Measurements from ENCODE around the gene GNG7.
"Not testable (repeated sequence)": the region's sequence is repeated elsewhere in the genome, so short reads cannot be mapped to it uniquely, and the experiment has no call there.

Gene GNG7

DNA sequence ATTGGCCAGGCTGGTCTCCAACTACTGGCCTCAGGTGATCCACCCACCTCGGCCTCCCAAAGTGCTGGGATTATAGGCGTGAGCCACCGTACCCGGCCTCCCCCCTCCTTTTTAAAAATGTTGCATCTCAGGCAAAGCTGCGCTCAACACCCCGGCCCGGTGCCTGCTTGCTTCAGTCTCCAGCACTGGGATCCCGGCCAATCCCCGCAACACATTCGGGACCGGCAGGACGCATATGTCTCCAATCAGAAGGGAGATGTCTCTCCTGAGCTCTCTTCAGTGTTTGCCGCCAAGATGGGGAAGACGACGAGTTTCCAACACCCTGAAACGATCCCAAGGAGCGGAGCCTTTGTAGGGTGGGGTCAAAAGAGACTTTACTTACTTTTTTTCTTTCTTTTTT lies 16.1 kb downstream of the GNG7 start:
- Histone ChIP-seq H3K9ac (ENCODE audit: low read length in 2 of 2) (no peak overlapping the region), H3K27ac (ENCODE audit: low read length) (no peak overlapping the region), H3K9me3 (ENCODE audit: control insufficient read depth in 2 of 2, low read length in 2 of 2) (no peaks in the 10 kb centered on the region), H3K27me3 (ENCODE audit: control insufficient read depth in 1 of 2, insufficient read depth in 2 of 2, low read length in 2 of 2) (no peaks in the 10 kb centered on the region), H3K4me1 (ENCODE audit: control insufficient read depth, insufficient read depth, low read length) (no peaks in the 10 kb centered on the region), H3K4me3 (ENCODE audit: low read length in 2 of 2) (no peak overlapping the region), H3K36me3 (ENCODE audit: control insufficient read depth in 2 of 2, insufficient read depth in 2 of 2, low read length in 2 of 2) (no peaks in the 10 kb centered on the region)

DNA sequence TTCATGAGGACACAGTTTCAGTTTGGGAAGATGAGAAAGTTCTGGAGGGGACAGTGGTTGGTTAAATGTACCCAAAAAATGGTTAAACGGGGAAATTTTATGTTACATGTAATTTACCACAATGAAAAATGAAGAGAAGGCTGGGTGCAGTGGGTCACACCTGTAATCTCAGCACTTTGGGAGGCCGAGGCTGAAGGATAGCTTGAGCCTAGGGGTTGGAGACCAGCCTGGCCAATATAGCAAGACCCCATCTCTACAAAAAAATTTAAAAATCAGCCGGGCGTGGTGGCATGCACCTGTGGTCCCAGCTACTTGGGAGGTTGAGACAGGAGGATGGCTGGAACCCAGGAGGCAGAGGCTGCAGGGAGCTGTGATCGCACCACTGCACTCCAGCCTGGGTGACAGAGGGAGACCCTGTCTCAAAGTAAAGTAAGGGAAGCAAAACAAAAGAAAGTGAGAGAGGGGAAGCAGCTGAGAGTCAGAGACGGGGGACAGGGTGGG lies 17.2 kb downstream of the GNG7 start:
- Histone ChIP-seq H3K9me3 (ENCODE audit: control insufficient read depth in 2 of 2, low read length in 2 of 2) (no peaks in the 10 kb centered on the region), H3K4me1 (ENCODE audit: control insufficient read depth, insufficient read depth, low read length) (no peaks in the 10 kb centered on the region), H3K4me3 (ENCODE audit: low read length in 2 of 2) (no peak overlapping the region), H3K9ac (ENCODE audit: low read length in 2 of 2) (no peak overlapping the region), H3K36me3 (ENCODE audit: control insufficient read depth in 2 of 2, insufficient read depth in 2 of 2, low read length in 2 of 2) (no peaks in the 10 kb centered on the region), H3K27ac (ENCODE audit: low read length) (no peak overlapping the region), H3K27me3 (ENCODE audit: control insufficient read depth in 1 of 2, insufficient read depth in 2 of 2, low read length in 2 of 2) (no peaks in the 10 kb centered on the region)

DNA sequence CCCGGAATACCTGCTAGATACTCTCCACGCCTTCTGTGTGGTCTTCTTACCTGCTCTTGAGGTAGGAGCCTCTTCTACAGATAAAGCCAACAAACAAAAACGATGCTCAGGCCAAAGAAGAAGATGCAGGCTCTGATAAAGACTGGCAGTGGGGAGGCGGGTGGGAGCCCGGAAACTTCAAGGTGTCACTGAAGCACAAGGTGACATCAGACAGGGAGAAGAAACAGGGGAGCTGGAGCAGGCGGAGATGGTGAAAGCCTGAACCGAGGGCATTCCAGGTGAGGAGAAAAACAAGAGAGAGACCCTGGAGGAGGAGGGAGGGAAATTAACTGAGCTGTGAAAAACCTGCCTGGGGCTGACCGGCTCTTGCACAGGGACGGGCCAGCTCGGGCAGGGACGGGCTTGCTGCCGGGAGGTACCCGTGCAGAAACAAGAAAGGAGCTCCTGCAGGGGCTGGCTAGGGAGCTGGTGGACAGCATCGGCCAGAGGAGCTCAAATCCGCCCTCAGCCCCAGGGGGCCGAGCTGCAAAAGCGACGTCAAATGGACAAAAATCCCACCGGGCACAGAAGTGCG lies 19.0 kb downstream of the GNG7 start:
- no peaks in the 10 kb centered on the region for H3K4me1 ChIP-seq (ENCODE audit: control insufficient read depth, insufficient read depth, low read length)
- no peak overlapping the region for H3K9ac ChIP-seq (ENCODE audit: low read length in 2 of 2)
- no peaks in the 10 kb centered on the region for H3K9me3 ChIP-seq (ENCODE audit: control insufficient read depth in 2 of 2, low read length in 2 of 2)
- H3K4me3 ChIP-seq (ENCODE audit: low read length in 2 of 2), result no peak overlapping the region
- no peaks in the 10 kb centered on the region for H3K27me3 ChIP-seq (ENCODE audit: control insufficient read depth in 1 of 2, insufficient read depth in 2 of 2, low read length in 2 of 2)
- H3K36me3 ChIP-seq (ENCODE audit: control insufficient read depth in 2 of 2, insufficient read depth in 2 of 2, low read length in 2 of 2), result no peaks in the 10 kb centered on the region
- no peak overlapping the region for H3K27ac ChIP-seq (ENCODE audit: low read length)

DNA sequence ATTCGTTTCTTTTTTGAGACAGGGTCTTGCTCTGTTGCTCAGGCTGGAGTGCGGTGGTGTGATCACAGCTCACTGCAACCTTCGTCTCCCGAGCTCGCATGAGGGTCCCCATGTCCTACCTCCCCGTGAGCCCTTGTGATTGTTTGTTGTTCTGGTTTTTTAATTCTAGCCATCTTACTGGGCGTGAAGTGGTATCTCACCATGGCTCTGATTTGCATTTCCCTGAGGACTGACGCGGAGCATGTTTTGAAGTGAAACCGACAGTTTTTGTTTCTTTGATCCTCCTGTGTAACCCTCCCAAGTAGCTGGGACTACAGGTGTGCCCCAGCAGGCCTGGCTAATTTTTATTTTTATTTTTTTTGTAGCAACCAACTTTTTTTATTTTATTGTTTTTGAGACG lies 21.7 kb downstream of the GNG7 start:
- H3K9ac ChIP-seq (ENCODE audit: low read length in 2 of 2), result no peak overlapping the region
- no peaks in the 10 kb centered on the region for H3K9me3 ChIP-seq (ENCODE audit: control insufficient read depth in 2 of 2, low read length in 2 of 2)
- H3K4me3 ChIP-seq (ENCODE audit: low read length in 2 of 2), result no peak overlapping the region

DNA sequence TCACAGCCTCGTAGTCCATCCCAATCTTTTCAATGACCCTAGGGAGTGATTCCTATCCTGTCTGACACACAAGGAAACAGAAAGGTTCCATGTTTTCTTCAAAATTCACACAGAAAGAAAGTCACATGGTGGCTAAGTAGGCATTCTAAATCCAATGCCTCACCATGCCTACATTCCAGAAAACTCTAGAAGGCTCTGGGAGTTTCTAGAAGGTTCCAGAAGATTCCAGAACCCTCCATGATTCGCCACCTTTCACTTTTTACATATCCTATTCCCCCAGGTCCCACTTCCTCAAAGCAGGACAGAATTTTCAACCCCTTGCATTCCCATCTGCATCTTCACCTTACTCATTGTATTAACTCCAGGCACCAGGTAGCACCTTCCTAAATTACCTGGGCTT lies 23.1 kb downstream of the GNG7 start:
- Histone ChIP-seq H3K9ac (ENCODE audit: low read length in 2 of 2) (no peak overlapping the region), H3K4me1 (ENCODE audit: control insufficient read depth, insufficient read depth, low read length) (peaks cover 6% of the 10 kb centered on the region), H3K27ac (ENCODE audit: low read length) (no peak overlapping the region), H3K4me3 (ENCODE audit: low read length in 2 of 2) (no peak overlapping the region), H3K36me3 (ENCODE audit: control insufficient read depth in 2 of 2, insufficient read depth in 2 of 2, low read length in 2 of 2) (no peaks in the 10 kb centered on the region), H3K9me3 (ENCODE audit: control insufficient read depth in 2 of 2, low read length in 2 of 2) (no peaks in the 10 kb centered on the region), H3K27me3 (ENCODE audit: control insufficient read depth in 1 of 2, insufficient read depth in 2 of 2, low read length in 2 of 2) (no peaks in the 10 kb centered on the region)

More for the DNA sequence above, 21.7 kb downstream of the GNG7 start:
- no peaks in the 10 kb centered on the region for H3K27me3 ChIP-seq (ENCODE audit: control insufficient read depth in 1 of 2, insufficient read depth in 2 of 2, low read length in 2 of 2)
- H3K27ac ChIP-seq (ENCODE audit: low read length), result no peak overlapping the region
- no peaks in the 10 kb centered on the region for H3K36me3 ChIP-seq (ENCODE audit: control insufficient read depth in 2 of 2, insufficient read depth in 2 of 2, low read length in 2 of 2)
- no peaks in the 10 kb centered on the region for H3K4me1 ChIP-seq (ENCODE audit: control insufficient read depth, insufficient read depth, low read length)

DNA sequence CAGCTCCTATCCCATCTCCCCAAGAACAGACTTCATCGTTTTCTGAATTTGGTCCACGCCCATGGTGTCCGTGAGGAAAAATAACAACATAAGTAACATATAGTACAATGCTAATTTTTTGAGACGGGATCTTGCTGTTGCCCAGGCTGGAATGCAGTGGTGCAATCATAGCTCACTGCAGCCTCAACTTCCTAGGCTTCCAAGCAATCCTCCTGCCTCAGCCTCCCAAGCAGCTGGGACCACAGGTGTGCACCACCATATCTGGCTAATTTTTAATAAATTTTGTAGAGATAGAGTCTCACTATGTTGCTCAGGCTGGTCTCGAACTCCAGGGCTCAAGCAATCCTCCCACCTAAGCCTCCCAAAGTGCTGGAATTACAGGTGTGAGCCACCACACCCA lies 23.5 kb downstream of the GNG7 start:
- H3K36me3 ChIP-seq (ENCODE audit: control insufficient read depth in 2 of 2, insufficient read depth in 2 of 2, low read length in 2 of 2); H3K9ac ChIP-seq (ENCODE audit: low read length in 2 of 2); H3K27me3 ChIP-seq (ENCODE audit: control insufficient read depth in 1 of 2, insufficient read depth in 2 of 2, low read length in 2 of 2); H3K4me3 ChIP-seq (ENCODE audit: low read length in 2 of 2); H3K4me1 ChIP-seq (ENCODE audit: control insufficient read depth, insufficient read depth, low read length); H3K27ac ChIP-seq (ENCODE audit: low read length); H3K9me3 ChIP-seq (ENCODE audit: control insufficient read depth in 2 of 2, low read length in 2 of 2): not testable (repeated sequence)

DNA sequence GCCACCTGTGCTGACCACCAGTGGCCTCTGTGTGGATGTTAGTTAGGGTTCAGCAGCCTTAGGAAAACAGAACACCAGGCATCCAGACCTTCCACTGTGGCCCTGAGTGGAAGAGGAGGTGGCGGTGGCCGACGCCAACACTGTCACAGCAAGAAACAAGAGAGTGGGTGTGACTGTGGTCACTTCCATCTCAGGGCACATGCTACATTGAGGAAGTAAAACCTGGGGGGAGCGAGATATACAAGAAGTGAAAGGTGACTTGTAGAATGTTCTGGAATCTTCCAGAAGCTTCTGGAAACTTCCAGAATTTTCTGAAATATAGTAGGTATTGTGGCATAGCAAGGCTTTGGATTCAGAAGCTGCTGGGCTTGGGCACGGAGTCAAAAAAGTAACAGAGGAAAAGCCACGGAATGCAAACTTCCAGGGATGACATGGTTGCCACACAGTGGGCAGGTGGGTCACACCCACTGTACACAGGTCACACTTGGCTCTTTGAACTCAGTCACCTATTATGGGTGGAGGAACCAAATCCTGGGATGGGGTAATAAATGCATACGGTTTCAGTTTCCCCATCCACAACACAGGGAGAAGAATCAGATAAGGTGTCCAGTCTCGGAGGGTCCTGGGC lies 24.3 kb downstream of the GNG7 start:
- Histone ChIP-seq H3K36me3 (ENCODE audit: control insufficient read depth in 2 of 2, insufficient read depth in 2 of 2, low read length in 2 of 2) (no peaks in the 10 kb centered on the region), H3K9ac (ENCODE audit: low read length in 2 of 2) (no peak overlapping the region), H3K4me1 (ENCODE audit: control insufficient read depth, insufficient read depth, low read length) (peaks cover 6% of the 10 kb centered on the region), H3K9me3 (ENCODE audit: control insufficient read depth in 2 of 2, low read length in 2 of 2) (no peaks in the 10 kb centered on the region), H3K27me3 (ENCODE audit: control insufficient read depth in 1 of 2, insufficient read depth in 2 of 2, low read length in 2 of 2) (no peaks in the 10 kb centered on the region), H3K27ac (ENCODE audit: low read length) (no peak overlapping the region), H3K4me3 (ENCODE audit: low read length in 2 of 2) (no peak overlapping the region)

DNA sequence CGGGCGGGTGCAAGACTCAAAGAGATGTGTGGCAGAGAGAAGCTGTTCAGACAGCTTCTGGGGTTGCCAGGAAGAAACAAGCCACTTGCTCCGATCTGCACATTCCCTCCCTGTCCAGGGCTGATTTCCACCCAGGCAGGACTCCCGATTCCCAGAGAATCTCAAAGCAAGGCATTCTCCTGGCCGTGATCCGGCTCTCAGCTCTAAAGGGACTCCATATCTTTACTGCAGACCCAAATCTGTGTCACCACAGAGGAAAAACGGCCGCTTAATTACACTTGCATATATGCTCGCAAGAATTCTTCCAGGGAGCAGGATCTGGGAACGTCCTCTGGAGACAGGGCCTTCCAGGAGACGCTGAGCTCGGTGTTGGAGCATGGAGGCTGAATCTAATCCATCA lies 25.7 kb downstream of the GNG7 start:
- Histone ChIP-seq H3K27ac (ENCODE audit: low read length) (no peak overlapping the region), H3K4me3 (ENCODE audit: low read length in 2 of 2) (no peak overlapping the region), H3K27me3 (ENCODE audit: control insufficient read depth in 1 of 2, insufficient read depth in 2 of 2, low read length in 2 of 2) (no peaks in the 10 kb centered on the region), H3K36me3 (ENCODE audit: control insufficient read depth in 2 of 2, insufficient read depth in 2 of 2, low read length in 2 of 2) (no peaks in the 10 kb centered on the region), H3K9ac (ENCODE audit: low read length in 2 of 2) (no peak overlapping the region), H3K4me1 (ENCODE audit: control insufficient read depth, insufficient read depth, low read length) (peaks cover 6% of the 10 kb centered on the region), H3K9me3 (ENCODE audit: control insufficient read depth in 2 of 2, low read length in 2 of 2) (no peaks in the 10 kb centered on the region)

DNA sequence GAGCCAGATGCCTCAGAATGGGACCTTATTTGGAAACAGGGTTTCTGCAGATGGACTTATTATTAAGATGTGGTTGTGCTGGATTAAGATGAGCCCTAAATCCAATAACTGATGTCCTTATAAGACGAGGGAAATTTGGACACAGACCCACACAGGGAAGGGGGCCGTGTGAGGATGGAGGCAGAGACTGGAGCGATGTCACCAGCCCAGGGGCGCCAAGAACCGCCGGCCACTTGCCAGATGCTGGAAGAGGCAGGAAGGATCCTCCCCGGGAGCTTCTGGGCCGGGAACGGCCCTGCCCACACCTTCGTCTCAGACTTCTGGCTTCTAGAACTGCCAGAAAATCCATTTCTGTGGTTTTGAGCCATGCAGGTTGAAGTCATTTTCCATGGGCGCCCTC lies 26.6 kb downstream of the GNG7 start:
- Histone ChIP-seq H3K36me3 (ENCODE audit: control insufficient read depth in 2 of 2, insufficient read depth in 2 of 2, low read length in 2 of 2) (no peaks in the 10 kb centered on the region), H3K27me3 (ENCODE audit: control insufficient read depth in 1 of 2, insufficient read depth in 2 of 2, low read length in 2 of 2) (no peaks in the 10 kb centered on the region), H3K4me1 (ENCODE audit: control insufficient read depth, insufficient read depth, low read length) (peaks cover 6% of the 10 kb centered on the region), H3K4me3 (ENCODE audit: low read length in 2 of 2) (no peak overlapping the region), H3K9ac (ENCODE audit: low read length in 2 of 2) (no peak overlapping the region), H3K27ac (ENCODE audit: low read length) (no peak overlapping the region), H3K9me3 (ENCODE audit: control insufficient read depth in 2 of 2, low read length in 2 of 2) (no peaks in the 10 kb centered on the region)

DNA sequence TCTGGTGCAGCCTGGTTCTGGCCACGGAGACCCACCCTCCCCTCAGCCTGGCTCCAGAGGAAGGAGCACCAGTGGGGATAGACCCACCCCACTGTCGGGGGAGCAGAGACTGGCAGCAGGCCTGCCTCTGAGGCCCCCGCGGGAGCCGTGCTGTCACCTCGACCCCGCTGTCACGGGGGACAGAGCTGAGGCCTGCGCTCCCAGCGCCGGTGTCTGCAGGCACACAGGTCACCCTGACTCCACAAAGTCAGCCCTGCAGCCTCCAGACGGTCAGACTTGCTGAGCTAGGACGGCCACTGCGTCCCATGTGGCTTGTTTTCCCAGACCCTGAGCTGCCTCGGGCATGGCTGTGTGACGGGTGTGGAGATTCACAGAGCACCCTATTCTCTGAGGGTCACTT lies 32.3 kb downstream of the GNG7 start:
- Histone ChIP-seq H3K27me3 (ENCODE audit: control insufficient read depth in 1 of 2, insufficient read depth in 2 of 2, low read length in 2 of 2) (no peaks in the 10 kb centered on the region), H3K9ac (ENCODE audit: low read length in 2 of 2) (no peak overlapping the region), H3K27ac (ENCODE audit: low read length) (no peak overlapping the region), H3K36me3 (ENCODE audit: control insufficient read depth in 2 of 2, insufficient read depth in 2 of 2, low read length in 2 of 2) (no peaks in the 10 kb centered on the region), H3K4me3 (ENCODE audit: low read length in 2 of 2) (no peak overlapping the region), H3K9me3 (ENCODE audit: control insufficient read depth in 2 of 2, low read length in 2 of 2) (no peaks in the 10 kb centered on the region), H3K4me1 (ENCODE audit: control insufficient read depth, insufficient read depth, low read length) (peaks cover 3% of the 10 kb centered on the region)

DNA sequence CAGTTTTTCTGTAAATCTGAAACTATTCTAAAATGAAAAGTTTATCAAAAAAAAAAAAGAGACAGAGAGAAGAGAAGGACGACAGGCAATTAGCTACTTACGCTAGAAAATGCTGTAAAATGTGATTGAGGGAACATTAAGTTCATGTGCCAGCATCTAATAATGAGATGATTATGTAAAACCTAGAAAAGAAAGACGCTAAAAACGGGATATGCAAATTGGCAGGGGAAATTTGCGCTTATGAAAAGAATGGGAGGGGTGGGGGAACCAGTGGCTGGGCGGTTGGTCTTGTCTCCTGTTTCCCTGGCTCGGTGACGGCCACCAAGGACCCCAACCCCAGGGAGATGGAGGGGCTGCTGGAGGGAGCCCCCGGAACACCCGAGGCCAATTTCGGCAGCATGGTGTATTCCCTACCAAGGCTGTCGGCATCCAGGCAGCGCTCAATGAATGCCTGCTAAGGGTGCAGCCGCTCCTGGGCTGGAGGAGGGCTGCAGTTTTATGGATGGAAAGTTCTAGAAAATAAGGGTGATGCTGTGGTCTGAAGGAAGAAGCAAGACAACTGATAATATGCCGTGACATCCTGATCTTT lies 34.2 kb downstream of the GNG7 start:
- H3K36me3 ChIP-seq (ENCODE audit: control insufficient read depth in 2 of 2, insufficient read depth in 2 of 2, low read length in 2 of 2), result no peaks in the 10 kb centered on the region
- H3K27ac ChIP-seq (ENCODE audit: low read length), result no peak overlapping the region
- H3K4me3 ChIP-seq (ENCODE audit: low read length in 2 of 2), result no peak overlapping the region
- no peaks in the 10 kb centered on the region for H3K27me3 ChIP-seq (ENCODE audit: control insufficient read depth in 1 of 2, insufficient read depth in 2 of 2, low read length in 2 of 2)
- H3K9me3 ChIP-seq (ENCODE audit: control insufficient read depth in 2 of 2, low read length in 2 of 2), result no peaks in the 10 kb centered on the region
- no peaks in the 10 kb centered on the region for H3K4me1 ChIP-seq (ENCODE audit: control insufficient read depth, insufficient read depth, low read length)
- no peak overlapping the region for H3K9ac ChIP-seq (ENCODE audit: low read length in 2 of 2)
